Mesothelial cell of epicardium (in vitro differentiated cells): ENCODE results near the gene FAM124A. TPM values are rescaled to one million over a fixed set of nuclear protein-coding genes. Genes with fewer than 3 reads are reported as not detected.

ENCODE experiments used
- DNase-seq, 2 experiments: peaks; one replicate each; pipeline ENCODE4 v3.0.0; 2021; ENCODE audit warnings: low spot score in 2 of 2; ENCODE audit not compliant: unreplicated experiment in 2 of 2
- H3K27ac Mint-ChIP-seq: 2 replicates; pipeline ENCODE4 v1.8.0; 2021; ENCODE audit warnings: mixed read lengths
- H3K27me3 Mint-ChIP-seq: 2 replicates; pipeline ENCODE4 v1.8.0; 2021; ENCODE audit warnings: low read depth, mixed read lengths
- H3K36me3 Mint-ChIP-seq: 2 replicates; pipeline ENCODE4 v1.8.0; 2021; ENCODE audit warnings: mixed read lengths
- H3K4me1 Mint-ChIP-seq: 2 replicates; pipeline ENCODE4 v1.8.0; 2021; ENCODE audit warnings: mixed read lengths
- H3K4me3 Mint-ChIP-seq: 2 replicates; pipeline ENCODE4 v1.8.0; 2021; ENCODE audit warnings: mild to moderate bottlenecking, moderate library complexity, mixed read lengths
- H3K9me3 Mint-ChIP-seq: 2 replicates; pipeline ENCODE4 v1.8.0; 2021; ENCODE audit warnings: mixed read lengths
- total RNA-seq: library from RNA; stranded (reverse); gene quantifications from 3 replicates; pipeline ENCODE4 v1.2.1, GENCODE V29; 2021
- TF ChIP-seq, protein P1 (sequence below): fragments of 200-600 bp; sonication (generic); IDR thresholded peaks from one replicate; pipeline ENCODE4 v1.5.0; 2021; ENCODE audit warnings: antibody characterized with exemption; ENCODE audit not compliant: unreplicated experiment

FAM124A gene
- total RNA-seq, 1 donor from 2014 or later: 0.78 TPM

DNA sequence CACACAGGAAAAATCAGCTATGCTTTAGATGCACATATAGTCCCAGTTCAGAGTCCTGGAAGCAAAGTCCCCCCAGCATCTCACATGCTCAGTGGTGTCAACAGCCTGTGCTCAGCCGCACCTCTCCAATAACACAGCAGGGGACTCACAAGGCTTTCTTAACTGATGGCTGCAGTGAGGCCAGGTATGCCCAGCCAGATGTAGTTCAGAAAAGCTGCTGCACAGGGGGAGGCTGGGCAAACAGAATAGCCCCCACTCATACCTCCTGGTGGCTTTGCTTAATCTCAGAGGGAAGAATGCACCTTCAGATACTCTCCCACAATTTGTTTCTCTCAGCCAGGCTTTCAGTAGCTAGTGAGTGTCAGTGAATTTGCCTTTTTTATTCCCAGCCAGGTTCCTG lies 33.4 kb downstream of the FAM124A start:
- no peak overlapping the region for H3K27ac Mint-ChIP-seq
- peaks cover 15% of the 10 kb centered on the region for H3K4me1 Mint-ChIP-seq
- TF ChIP-seq, protein P1, sequence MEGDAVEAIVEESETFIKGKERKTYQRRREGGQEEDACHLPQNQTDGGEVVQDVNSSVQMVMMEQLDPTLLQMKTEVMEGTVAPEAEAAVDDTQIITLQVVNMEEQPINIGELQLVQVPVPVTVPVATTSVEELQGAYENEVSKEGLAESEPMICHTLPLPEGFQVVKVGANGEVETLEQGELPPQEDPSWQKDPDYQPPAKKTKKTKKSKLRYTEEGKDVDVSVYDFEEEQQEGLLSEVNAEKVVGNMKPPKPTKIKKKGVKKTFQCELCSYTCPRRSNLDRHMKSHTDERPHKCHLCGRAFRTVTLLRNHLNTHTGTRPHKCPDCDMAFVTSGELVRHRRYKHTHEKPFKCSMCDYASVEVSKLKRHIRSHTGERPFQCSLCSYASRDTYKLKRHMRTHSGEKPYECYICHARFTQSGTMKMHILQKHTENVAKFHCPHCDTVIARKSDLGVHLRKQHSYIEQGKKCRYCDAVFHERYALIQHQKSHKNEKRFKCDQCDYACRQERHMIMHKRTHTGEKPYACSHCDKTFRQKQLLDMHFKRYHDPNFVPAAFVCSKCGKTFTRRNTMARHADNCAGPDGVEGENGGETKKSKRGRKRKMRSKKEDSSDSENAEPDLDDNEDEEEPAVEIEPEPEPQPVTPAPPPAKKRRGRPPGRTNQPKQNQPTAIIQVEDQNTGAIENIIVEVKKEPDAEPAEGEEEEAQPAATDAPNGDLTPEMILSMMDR: no peak
- no peaks in the 10 kb centered on the region for H3K9me3 Mint-ChIP-seq
- no peak overlapping the region for H3K4me3 Mint-ChIP-seq
- no peaks in the 10 kb centered on the region for H3K36me3 Mint-ChIP-seq
- DNase-seq: no peak
- H3K27me3 Mint-ChIP-seq: peaks cover 3% of the 10 kb centered on the region

DNA sequence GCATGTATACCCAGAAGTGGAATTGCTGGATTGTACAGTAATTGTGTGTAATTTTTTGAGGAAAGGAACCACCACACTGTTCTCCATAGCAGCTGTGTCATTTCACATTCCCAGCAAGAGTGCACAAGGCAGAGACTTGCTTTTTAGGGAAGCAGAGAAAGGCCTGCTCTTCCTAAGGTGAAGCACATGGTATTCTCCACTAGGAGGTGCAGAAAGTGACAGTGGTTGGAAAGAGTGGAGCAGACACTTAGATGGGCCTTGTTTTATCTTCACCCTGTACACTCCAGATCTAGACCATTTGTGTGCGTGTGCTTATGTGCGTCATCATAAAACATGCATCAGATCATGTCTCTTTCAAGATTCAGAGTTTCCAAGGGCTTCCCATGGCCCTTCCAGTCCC lies 35.0 kb downstream of the FAM124A start:
- H3K36me3 Mint-ChIP-seq: no peaks in the 10 kb centered on the region
- DNase-seq: no peak
- no peaks in the 10 kb centered on the region for H3K27me3 Mint-ChIP-seq
- TF ChIP-seq, protein P1: no peak
- H3K27ac Mint-ChIP-seq: no peak overlapping the region
- H3K4me3 Mint-ChIP-seq: no peak overlapping the region
- peaks cover 15% of the 10 kb centered on the region for H3K4me1 Mint-ChIP-seq
- H3K9me3 Mint-ChIP-seq: no peaks in the 10 kb centered on the region

DNA sequence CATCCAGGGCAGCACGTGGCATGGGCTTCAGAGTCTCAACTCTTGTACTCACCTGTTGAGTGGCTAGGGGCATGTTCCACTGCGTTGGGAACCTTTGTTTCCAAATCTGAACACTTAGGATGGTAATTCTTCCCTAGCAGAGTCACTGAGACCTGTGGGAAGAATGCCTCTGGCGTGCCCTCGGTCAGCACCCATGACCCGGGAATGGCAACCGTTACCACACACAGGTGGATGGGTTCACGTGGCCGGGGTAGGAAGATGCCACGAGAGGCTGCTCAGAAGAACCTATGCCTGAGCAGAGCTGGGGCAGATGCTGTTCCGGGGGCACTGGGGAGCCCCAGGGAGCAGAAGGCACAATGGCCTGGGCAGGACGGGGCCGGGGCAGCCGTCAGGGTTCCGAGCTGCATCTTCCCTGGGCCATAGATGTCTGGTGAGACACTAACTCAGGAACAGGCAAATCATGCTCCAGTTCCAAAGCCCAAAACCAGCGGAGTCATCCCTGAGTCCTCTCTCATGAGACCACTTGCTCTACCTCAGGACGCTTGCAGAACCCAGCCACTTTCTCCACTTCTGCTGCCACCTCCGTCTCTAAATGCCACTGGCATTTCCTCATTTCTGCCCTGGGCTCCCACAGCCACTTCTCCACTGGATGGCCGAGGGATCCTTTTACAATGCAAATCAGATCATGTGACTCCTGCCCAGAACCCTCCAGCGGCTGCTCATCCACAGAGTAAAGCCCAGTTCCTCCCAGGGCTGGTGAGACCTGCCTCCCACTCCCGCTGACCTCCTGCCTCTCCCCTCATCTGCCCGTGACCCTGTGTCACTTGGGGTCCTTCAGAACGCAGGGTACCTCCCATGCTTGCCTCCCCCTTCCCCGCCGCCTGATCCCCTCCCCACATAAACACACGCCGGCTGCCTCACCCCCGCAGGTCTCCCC lies 36.7 kb downstream of the FAM124A start:
- no peaks in the 10 kb centered on the region for H3K9me3 Mint-ChIP-seq
- H3K27me3 Mint-ChIP-seq: no peaks in the 10 kb centered on the region
- H3K4me3 Mint-ChIP-seq: no peak overlapping the region
- H3K36me3 Mint-ChIP-seq: no peaks in the 10 kb centered on the region
- TF ChIP-seq, protein P1: no peak
- H3K27ac Mint-ChIP-seq: no peak overlapping the region
- H3K4me1 Mint-ChIP-seq: peaks cover 3% of the 10 kb centered on the region
- DNase-seq: no peak

DNA sequence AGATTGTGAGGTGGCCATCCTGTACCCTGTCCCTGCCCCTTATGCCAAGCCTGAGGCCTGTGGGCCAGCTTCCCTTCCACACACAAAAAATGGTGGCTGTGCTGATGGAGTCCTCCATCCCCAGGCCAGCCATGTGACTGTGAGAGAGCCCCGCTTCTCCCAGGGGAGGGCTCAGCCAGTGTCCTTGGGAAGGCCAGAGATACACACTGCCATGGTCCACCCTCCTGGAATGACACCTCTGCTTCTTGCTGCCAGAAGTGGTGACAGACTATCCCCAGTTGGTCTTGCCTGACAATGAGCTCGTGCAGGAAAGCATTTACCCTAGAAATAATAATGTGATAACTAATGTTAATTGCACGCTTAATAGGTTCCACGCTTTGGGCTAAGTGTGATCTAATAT lies 38.0 kb downstream of the FAM124A start:
- TF ChIP-seq, protein P1: no peak
- no peaks in the 10 kb centered on the region for H3K9me3 Mint-ChIP-seq
- no peaks in the 10 kb centered on the region for H3K27me3 Mint-ChIP-seq
- no peak overlapping the region for H3K27ac Mint-ChIP-seq
- H3K36me3 Mint-ChIP-seq: no peaks in the 10 kb centered on the region
- H3K4me3 Mint-ChIP-seq: no peak overlapping the region
- H3K4me1 Mint-ChIP-seq: peaks cover 3% of the 10 kb centered on the region
- no peak for DNase-seq

DNA sequence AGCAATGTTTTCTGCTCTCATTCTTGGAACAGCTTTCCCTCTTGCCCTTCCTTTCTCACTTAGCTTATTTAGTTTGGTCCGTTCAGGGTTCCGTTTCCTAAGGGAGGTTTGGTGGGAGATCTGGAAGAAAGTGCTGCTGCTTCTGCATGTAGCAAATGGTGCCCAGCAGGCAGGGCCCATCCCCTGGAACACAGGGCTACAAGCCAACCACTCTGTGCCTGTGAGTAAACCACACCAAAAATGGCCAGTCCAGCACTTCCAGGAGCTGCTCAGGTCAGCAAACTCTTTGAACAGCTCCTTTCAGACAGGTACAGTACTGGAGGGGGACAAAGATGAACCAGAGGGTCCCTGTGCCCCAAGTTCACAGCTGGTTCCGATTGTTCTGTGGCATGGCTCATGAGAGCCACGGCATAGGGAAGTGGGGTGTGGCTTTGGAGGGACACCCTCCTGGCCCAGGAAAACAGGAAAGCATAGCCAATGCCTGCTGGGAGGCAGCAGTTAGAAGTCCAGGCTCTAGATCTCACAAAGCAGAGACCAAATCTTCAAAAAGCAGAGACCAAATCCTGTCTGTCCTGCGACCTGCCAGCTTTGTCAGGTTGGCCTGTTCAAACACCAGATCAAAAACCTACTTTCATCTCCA lies 39.5 kb downstream of the FAM124A start:
- no peaks in the 10 kb centered on the region for H3K9me3 Mint-ChIP-seq
- no peak overlapping the region for H3K4me3 Mint-ChIP-seq
- peaks cover 3% of the 10 kb centered on the region for H3K4me1 Mint-ChIP-seq
- no peak overlapping the region for H3K27ac Mint-ChIP-seq
- DNase-seq: no peak
- H3K27me3 Mint-ChIP-seq: no peaks in the 10 kb centered on the region
- TF ChIP-seq, protein P1: no peak
- H3K36me3 Mint-ChIP-seq: no peaks in the 10 kb centered on the region
